ENCODE results near the gene KLHL18.
"Not testable (repeated sequence)": the region's sequence is repeated elsewhere in the genome, so short reads cannot be mapped to it uniquely, and the experiment has no call there.

Gene KLHL18

DNA sequence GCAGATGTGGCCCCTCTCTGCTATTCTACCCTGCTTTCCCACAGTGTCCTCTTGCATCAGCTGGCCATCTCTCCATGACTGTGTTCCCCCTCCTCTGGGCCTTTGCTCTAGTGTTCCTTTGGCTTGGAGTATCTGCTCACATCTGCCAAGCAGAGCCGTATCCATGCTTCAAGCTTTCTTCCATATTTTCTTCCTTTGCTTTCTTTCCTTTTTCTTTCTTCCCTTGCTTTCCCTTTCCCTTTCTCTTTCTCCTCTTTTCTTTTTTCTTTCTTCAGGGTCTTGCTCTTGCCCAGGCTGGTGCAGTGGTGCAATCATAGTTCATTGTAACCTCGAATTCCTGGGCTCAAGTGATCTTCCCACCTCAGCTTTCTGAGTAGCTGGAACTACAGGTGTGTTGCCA is 12.6 kb downstream of the KLHL18 start:
- Histone ChIP-seq H3K9me3 (ENCODE audit: control insufficient read depth, low read length) (no peaks in the 10 kb centered on the region), H3K36me3 (ENCODE audit: control insufficient read depth, insufficient read depth, low read length) (peaks cover 17% of the 10 kb centered on the region), H3K4me3 (ENCODE audit: extremely low read depth, insufficient read depth, low read length, poor library complexity, severe bottlenecking) (no peak overlapping the region), H3K27ac (ENCODE audit: low read depth, low read length, severe bottlenecking) (no peak overlapping the region), H3K4me1 (ENCODE audit: control insufficient read depth, insufficient read depth, low read length, poor library complexity, severe bottlenecking) (no peaks in the 10 kb centered on the region)
- 90 to 96% methylated on average over 1 to 2 of the region's 2 CpGs for WGBS, 2 experiments (ENCODE audit: insufficient coverage in 2 of 2)

DNA sequence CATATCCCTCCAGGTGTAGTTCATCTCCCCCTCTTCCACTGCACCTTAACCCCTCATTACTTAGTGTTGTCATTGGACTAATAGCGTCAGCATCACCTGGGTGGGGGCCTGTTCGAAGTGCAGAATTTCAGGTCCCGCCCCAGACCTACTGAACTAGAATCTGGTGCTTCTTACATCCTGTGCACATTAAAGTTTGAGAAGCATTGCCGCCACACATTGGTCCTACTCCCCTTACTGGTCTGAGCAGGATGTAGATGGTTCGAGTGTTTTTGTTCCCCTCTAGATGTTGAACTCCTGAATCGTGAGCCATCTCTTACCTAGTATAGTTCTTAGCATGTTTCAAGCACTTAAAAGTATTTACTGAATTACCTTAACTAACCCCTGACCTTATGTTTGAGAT is 13.2 kb downstream of the KLHL18 start:
- peaks cover 11% of the 10 kb centered on the region for H3K36me3 ChIP-seq (ENCODE audit: control insufficient read depth, insufficient read depth, low read length)
- whole genome bisulfite sequencing, 2 experiments (ENCODE audit: insufficient coverage in 2 of 2) = 88 to 96% methylated on average over 5 to 6 of the region's 6 CpGs
- H3K9me3 ChIP-seq (ENCODE audit: control insufficient read depth, low read length) = no peaks in the 10 kb centered on the region
- H3K4me3 ChIP-seq (ENCODE audit: extremely low read depth, insufficient read depth, low read length, poor library complexity, severe bottlenecking) = no peak overlapping the region
- no peak overlapping the region for H3K27ac ChIP-seq (ENCODE audit: low read depth, low read length, severe bottlenecking)
- no peaks in the 10 kb centered on the region for H3K4me1 ChIP-seq (ENCODE audit: control insufficient read depth, insufficient read depth, low read length, poor library complexity, severe bottlenecking)

DNA sequence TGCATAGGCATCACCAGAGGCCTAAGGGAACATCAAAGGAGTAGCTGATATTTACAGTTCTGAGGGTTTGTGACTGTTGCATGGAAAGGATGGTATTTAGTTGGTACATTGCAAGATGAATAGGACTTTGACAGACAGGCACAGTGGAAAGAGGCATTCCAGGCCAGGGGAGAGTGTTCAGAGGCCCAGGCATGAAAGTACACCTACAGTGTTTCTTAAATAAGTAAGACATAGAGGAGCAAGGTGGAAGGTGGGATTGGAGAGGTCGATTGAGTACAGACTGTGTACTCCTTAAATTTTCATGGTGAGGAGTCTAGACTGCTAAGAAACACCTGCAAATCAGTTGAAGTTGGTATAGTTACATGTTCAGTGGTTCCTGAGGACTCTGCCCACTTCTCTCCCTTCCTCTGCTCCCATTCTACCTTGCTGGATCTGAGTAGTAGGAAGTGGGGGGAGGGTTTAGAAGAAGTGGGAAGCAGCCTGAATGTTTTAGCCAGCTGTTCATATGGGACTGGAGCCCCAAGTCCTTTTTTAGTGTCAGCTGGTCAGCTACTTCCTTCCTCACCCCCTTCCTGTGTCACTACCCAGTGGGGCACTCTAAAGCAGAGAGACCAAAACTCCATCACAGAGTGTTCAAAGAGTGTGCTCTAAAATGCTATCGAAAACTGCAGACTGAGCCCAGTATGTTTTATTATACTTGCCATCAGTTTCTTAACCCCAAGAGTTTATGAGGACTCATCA is 14.0 kb downstream of the KLHL18 start:
- Histone ChIP-seq H3K36me3 (ENCODE audit: control insufficient read depth, insufficient read depth, low read length) (peaks cover 14% of the 10 kb centered on the region), H3K9me3 (ENCODE audit: control insufficient read depth, low read length) (no peaks in the 10 kb centered on the region), H3K27ac (ENCODE audit: low read depth, low read length, severe bottlenecking) (no peak overlapping the region), H3K4me3 (ENCODE audit: extremely low read depth, insufficient read depth, low read length, poor library complexity, severe bottlenecking) (no peak overlapping the region), H3K4me1 (ENCODE audit: control insufficient read depth, insufficient read depth, low read length, poor library complexity, severe bottlenecking) (no peaks in the 10 kb centered on the region)
- WGBS, 2 experiments (ENCODE audit: insufficient coverage in 2 of 2) = 100% methylated on average over 1 of the region's 2 CpGs; no CpG with 5 or more reads in 1 of the 2 experiments

DNA sequence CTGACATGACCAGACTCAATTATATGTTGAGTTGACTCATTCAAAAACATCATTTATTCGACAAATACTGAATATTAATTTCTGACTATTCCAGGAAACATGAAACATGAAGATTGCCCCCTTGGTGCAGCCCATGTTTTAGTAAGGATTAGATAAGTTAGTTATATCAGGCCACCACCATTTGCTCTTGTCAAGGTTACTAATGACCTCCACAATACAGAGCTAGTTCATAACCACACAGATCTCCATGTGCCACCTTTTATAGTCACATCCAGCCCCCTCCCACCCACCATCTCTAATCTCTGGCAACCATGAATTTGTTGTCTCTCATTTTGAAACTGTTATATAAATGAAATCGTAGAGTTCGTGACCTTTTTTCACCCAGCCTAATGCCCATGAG is 15.7 kb downstream of the KLHL18 start:
- H3K4me3 ChIP-seq (ENCODE audit: extremely low read depth, insufficient read depth, low read length, poor library complexity, severe bottlenecking) = no peak overlapping the region
- no CpG with 5 or more reads among the region's 3 CpGs for WGBS, 2 experiments (ENCODE audit: insufficient coverage in 2 of 2)
- H3K36me3 ChIP-seq (ENCODE audit: control insufficient read depth, insufficient read depth, low read length) = peaks cover 28% of the 10 kb centered on the region
- H3K4me1 ChIP-seq (ENCODE audit: control insufficient read depth, insufficient read depth, low read length, poor library complexity, severe bottlenecking) = no peaks in the 10 kb centered on the region
- no peak overlapping the region for H3K27ac ChIP-seq (ENCODE audit: low read depth, low read length, severe bottlenecking)
- no peaks in the 10 kb centered on the region for H3K9me3 ChIP-seq (ENCODE audit: control insufficient read depth, low read length)

DNA sequence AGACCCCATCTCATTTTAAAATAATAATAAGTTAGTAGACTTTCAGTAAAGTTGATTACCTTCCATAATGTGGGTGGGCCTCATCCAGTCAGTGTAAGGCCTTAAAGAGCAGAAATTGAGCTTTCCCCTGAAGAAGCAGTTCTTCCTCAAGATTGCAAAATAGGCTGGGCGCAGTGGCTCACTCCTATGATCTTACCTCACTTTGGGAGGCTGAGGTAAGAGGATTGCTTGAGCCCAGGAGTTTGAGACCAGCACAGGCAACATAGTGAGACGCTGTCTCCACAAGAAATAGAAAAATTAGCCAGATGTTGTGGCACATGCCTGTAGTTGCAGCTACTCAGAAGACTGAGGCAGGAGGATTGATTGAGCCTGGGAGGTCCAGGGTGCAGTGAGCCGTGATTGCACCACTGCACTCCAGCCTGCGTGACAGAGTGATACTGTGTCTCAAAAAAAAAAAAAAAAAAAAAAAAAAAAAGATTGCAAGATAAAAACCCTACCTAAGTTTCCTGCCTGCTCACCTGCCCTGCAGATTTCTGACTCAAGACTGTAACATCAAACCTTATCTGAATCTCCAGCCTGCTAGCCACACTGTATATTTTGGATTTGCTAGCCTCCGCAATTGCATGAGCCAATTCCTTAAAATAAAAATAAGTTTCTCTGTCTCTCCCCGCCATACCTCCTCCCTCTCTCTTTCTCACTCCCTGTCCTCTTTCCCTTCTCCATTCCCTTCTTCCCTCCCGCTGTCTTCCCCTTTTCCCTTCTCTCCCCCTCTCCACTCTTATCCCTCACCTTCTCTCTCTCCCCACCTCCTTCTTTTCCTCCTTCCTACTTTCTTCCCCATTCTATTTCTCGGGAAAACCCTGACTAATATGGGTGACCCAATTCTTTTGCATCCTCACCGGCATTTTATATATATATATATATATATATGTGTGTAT is 16.9 kb downstream of the KLHL18 start:
- Histone ChIP-seq H3K9me3 (ENCODE audit: control insufficient read depth, low read length) (no peaks in the 10 kb centered on the region), H3K27ac (ENCODE audit: low read depth, low read length, severe bottlenecking) (no peak overlapping the region), H3K36me3 (ENCODE audit: control insufficient read depth, insufficient read depth, low read length) (peaks cover 30% of the 10 kb centered on the region), H3K4me1 (ENCODE audit: control insufficient read depth, insufficient read depth, low read length, poor library complexity, severe bottlenecking) (no peaks in the 10 kb centered on the region), H3K4me3 (ENCODE audit: extremely low read depth, insufficient read depth, low read length, poor library complexity, severe bottlenecking) (no peak overlapping the region)
- WGBS, 2 experiments (ENCODE audit: insufficient coverage in 2 of 2) = 91 to 100% methylated on average over 5 of the region's 9 CpGs

DNA sequence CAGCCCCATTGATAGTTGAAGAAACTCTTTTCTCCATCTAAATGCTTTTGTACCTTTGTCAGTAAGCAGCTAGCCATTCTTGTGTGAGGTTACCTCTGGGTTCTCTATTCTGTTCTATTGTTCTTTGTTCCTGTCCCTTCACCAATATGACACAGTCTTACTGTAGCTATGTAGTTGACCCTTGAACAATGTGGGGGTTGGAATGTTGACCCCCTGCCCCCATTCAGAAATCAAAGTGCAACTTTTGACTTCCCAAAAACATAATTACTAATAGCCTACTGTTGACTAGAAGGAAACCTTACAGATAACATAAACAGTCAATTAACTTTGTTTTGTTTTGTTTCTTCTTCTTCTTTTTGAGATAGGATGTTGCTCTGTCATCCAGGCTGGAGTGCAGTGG is 18.7 kb downstream of the KLHL18 start:
- Histone ChIP-seq H3K4me3 (ENCODE audit: extremely low read depth, insufficient read depth, low read length, poor library complexity, severe bottlenecking) (no peak overlapping the region), H3K9me3 (ENCODE audit: control insufficient read depth, low read length) (no peaks in the 10 kb centered on the region), H3K4me1 (ENCODE audit: control insufficient read depth, insufficient read depth, low read length, poor library complexity, severe bottlenecking) (no peaks in the 10 kb centered on the region), H3K36me3 (ENCODE audit: control insufficient read depth, insufficient read depth, low read length) (peaks cover 26% of the 10 kb centered on the region), H3K27ac (ENCODE audit: low read depth, low read length, severe bottlenecking) (no peak overlapping the region)

DNA sequence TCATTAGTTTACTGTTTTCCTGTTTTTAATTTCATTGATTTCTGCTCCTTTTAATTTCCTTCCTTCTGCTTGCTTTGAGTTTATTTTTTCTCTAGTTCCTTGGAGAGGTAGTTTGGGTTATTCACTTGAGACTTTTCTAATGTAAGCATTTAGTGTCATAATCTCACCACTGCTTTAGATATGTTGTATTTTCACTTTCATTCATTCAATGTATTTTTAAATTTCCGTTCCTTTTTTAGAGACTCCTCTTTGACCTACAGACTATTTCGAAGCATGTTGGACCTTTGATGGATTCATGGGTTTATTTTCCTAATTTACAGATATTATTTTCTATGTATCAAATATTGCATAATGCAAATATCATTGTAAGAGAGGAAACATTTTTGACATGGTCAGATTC is 23.3 kb downstream of the KLHL18 start:
- H3K4me1 ChIP-seq (ENCODE audit: control insufficient read depth, insufficient read depth, low read length, poor library complexity, severe bottlenecking) = no peaks in the 10 kb centered on the region
- no peak overlapping the region for H3K27ac ChIP-seq (ENCODE audit: low read depth, low read length, severe bottlenecking)
- no peaks in the 10 kb centered on the region for H3K9me3 ChIP-seq (ENCODE audit: control insufficient read depth, low read length)
- peaks cover 46% of the 10 kb centered on the region for H3K36me3 ChIP-seq (ENCODE audit: control insufficient read depth, insufficient read depth, low read length)
- WGBS, 2 experiments (ENCODE audit: insufficient coverage in 2 of 2) = no CpG with 5 or more reads among the region's 2 CpGs
- no peak overlapping the region for H3K4me3 ChIP-seq (ENCODE audit: extremely low read depth, insufficient read depth, low read length, poor library complexity, severe bottlenecking)

DNA sequence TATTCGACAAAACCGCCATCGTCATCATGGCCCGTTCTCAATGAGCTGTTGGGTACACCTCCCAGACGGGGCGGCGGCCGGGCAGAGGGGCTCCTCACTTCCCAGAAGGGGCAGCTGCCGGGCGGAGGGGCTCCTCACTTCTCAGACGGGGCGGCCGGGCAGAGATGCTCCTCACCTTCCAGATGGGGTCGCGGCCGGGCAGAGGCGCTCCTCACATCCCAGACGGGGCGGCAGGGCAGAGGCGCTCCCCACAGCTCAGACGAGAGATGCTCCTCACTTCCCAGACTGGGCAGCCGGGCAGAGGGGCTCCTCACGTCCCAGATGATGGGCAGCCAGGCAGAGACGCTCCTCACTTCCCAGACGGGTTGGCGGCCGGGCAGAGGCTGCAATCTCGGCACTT is 26.5 kb downstream of the KLHL18 start:
- 97 to 100% methylated on average over 9 to 23 of the region's 28 CpGs for WGBS, 2 experiments (ENCODE audit: insufficient coverage in 2 of 2)
- H3K4me1 ChIP-seq (ENCODE audit: control insufficient read depth, insufficient read depth, low read length, poor library complexity, severe bottlenecking); H3K27ac ChIP-seq (ENCODE audit: low read depth, low read length, severe bottlenecking); H3K4me3 ChIP-seq (ENCODE audit: extremely low read depth, insufficient read depth, low read length, poor library complexity, severe bottlenecking); H3K9me3 ChIP-seq (ENCODE audit: control insufficient read depth, low read length): not testable (repeated sequence)
- H3K36me3 ChIP-seq (ENCODE audit: control insufficient read depth, insufficient read depth, low read length) = peaks cover 20% of the 10 kb centered on the region

DNA sequence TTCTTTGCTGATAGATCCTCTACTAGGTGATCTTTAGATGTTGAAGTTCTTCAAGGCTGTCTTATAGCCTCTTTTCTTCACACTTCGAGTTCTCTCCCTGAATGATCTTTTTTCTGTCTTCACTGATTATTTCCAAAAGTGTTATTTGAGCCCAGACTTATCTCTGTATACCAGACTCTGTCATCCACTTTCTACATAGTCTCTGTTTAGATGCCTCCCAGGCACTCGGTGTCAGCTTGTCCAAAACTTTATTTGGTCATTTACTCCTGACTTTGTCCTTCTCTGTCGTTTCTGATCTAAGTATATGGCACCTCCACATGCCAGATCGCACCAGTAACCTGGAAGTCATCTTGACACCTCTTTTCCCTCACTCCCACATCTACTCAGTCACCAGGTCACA is 27.6 kb downstream of the KLHL18 start:
- H3K36me3 ChIP-seq (ENCODE audit: control insufficient read depth, insufficient read depth, low read length) = peaks cover 20% of the 10 kb centered on the region
- 92 to 96% methylated on average over 4 of the region's 4 CpGs for WGBS, 2 experiments (ENCODE audit: insufficient coverage in 2 of 2)
- H3K27ac ChIP-seq (ENCODE audit: low read depth, low read length, severe bottlenecking) = no peak overlapping the region
- no peaks in the 10 kb centered on the region for H3K9me3 ChIP-seq (ENCODE audit: control insufficient read depth, low read length)
- peaks cover 5% of the 10 kb centered on the region for H3K4me1 ChIP-seq (ENCODE audit: control insufficient read depth, insufficient read depth, low read length, poor library complexity, severe bottlenecking)
- no peak overlapping the region for H3K4me3 ChIP-seq (ENCODE audit: extremely low read depth, insufficient read depth, low read length, poor library complexity, severe bottlenecking)

DNA sequence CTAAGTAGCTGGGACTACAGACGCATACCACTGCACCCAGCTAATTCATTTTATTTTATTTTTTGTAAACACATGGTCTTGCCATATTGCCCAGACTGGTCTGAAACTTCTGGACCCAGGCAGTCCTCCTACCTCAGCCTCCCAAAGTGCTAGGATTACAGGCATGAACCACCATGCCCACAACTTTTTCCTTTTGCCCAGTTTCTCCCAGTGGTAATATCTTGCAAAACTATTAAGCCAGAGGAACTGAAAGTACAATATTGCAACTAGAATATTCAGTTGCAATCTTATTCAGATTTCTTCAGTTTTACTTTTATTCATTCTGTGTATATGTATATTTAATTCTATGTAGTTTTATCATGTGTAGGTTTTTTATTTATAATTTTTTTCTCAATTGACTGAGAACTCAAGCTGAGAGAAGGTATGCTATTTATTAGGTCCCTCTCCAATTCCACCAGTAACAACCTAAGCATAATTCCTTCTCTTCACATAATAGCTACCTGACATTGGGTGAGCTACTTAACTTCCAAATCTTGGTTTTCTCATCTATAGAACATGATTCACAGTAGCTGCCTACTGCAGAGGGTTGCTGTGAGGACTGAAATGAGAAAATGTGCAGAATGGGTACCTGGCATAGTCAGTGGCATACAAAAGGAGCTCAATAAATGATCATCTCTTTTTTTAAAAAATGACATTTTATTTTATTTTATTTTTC is 30.8 kb downstream of the KLHL18 start:
- 100% methylated on average over 1 of the region's 1 CpG; no CpG with 5 or more reads in 1 of the 2 experiments for WGBS, 2 experiments (ENCODE audit: insufficient coverage in 2 of 2)
- H3K4me3 ChIP-seq (ENCODE audit: extremely low read depth, insufficient read depth, low read length, poor library complexity, severe bottlenecking) = no peak overlapping the region
- no peak overlapping the region for H3K27ac ChIP-seq (ENCODE audit: low read depth, low read length, severe bottlenecking)

More for the DNA sequence above, 30.8 kb downstream of the KLHL18 start:
- H3K36me3 ChIP-seq (ENCODE audit: control insufficient read depth, insufficient read depth, low read length) = peaks cover 3% of the 10 kb centered on the region
- peaks cover 5% of the 10 kb centered on the region for H3K4me1 ChIP-seq (ENCODE audit: control insufficient read depth, insufficient read depth, low read length, poor library complexity, severe bottlenecking)
- no peaks in the 10 kb centered on the region for H3K9me3 ChIP-seq (ENCODE audit: control insufficient read depth, low read length)

Measured in mesodermal cell (in vitro differentiated cells).